ENCODE measurements around the gene CDON.

The CDON gene

DNA sequence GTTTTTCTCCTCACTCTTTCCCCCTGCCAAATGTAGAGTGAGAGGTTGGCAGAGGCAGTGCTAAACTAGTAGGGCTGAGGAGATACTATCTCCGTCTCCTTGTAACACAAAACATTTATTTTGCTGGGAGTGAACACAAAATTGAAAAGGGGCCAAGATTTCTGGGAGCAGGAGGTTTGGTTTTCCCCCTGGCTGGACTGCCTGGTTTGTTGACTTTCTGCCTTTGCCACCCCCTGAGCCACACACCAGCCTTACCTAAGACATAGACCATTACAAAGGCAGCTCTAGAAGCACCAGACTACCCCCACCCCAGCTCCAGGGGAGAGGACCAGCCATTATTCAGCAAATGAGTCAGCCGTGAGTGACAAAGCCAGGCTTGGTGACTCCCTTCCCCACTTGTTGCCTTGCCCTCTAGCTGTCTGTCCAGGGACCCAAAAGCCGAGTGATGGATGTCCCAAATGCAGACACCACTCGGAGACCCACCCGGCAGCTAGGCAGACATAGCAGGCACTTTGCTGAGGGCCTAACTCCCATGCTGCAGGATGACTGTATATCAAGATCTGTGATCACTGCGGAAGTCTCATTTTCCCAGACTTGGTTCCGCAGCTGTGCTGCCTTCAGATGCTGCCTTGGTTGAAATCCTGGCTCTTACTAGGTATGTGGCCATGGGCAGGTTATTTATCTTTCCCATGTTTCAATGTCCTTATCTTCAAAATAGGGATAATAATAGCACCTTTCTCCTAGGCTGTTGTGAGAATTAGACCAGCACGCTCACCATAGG lies 17.7 kb upstream of the CDON start:
- no peaks in the 10 kb centered on the region for H3K9me2 ChIP-seq (replicated peaks; ENCODE audit: control insufficient read depth, low read length)
- H3K4me3 ChIP-seq (ENCODE audit: low read length): no peak overlapping the region
- H4K20me1 ChIP-seq (ENCODE audit: control insufficient read depth, insufficient read depth, low read depth, low read length): no peaks in the 10 kb centered on the region
- H3K36me3 ChIP-seq (ENCODE audit: control insufficient read depth, low read length): no peaks in the 10 kb centered on the region
- H3K9me3 ChIP-seq (ENCODE audit: control insufficient read depth, insufficient read depth, low read length): no peaks in the 10 kb centered on the region
- H3K27ac ChIP-seq (ENCODE audit: low read depth, low read length): no peak overlapping the region
- no peaks in the 10 kb centered on the region for H3K79me2 ChIP-seq (ENCODE audit: control insufficient read depth, low read length)
- no peaks in the 10 kb centered on the region for H3F3A ChIP-seq (ENCODE audit: control insufficient read depth, insufficient read depth)
- TF ChIP-seq CTCF (IDR thresholded peaks at IDR 0.05; ENCODE audit: low read depth, low read length, poor library complexity, severe bottlenecking): no peak
- no peak for TF ChIP-seq EZH2phosphoT487 (IDR thresholded peaks at IDR 0.05; ENCODE audit: borderline replicate concordance, low read length)
- no peak overlapping the region for H3K4me2 ChIP-seq (ENCODE audit: low read length)
- no peaks in the 10 kb centered on the region for H3K4me1 ChIP-seq (ENCODE audit: control insufficient read depth, low read length)
- H3K27me3 ChIP-seq (ENCODE audit: control insufficient read depth, low read length): peaks cover 3% of the 10 kb centered on the region; the same call in 1 of the 2 replicates

GRCh38 chr11:126079621-126080124 lies 17.0 kb upstream of the CDON start:
- H3K27me3 ChIP-seq (ENCODE audit: control insufficient read depth, low read length): peaks cover 3% of the 10 kb centered on the region; the same call in 1 of the 2 replicates
- no peaks in the 10 kb centered on the region for H3K36me3 ChIP-seq (ENCODE audit: control insufficient read depth, low read length)
- TF ChIP-seq EZH2phosphoT487 (IDR thresholded peaks at IDR 0.05; ENCODE audit: borderline replicate concordance, low read length) (no peak), CTCF (IDR thresholded peaks at IDR 0.05; ENCODE audit: low read depth, low read length, poor library complexity, severe bottlenecking) (no peak)
- H3K27ac ChIP-seq (ENCODE audit: low read depth, low read length): no peak overlapping the region
- no peaks in the 10 kb centered on the region for H3K79me2 ChIP-seq (ENCODE audit: control insufficient read depth, low read length)
- no peaks in the 10 kb centered on the region for H3K9me2 ChIP-seq (replicated peaks; ENCODE audit: control insufficient read depth, low read length)
- no peaks in the 10 kb centered on the region for H3K9me3 ChIP-seq (ENCODE audit: control insufficient read depth, insufficient read depth, low read length)
- H3F3A ChIP-seq (ENCODE audit: control insufficient read depth, insufficient read depth): no peaks in the 10 kb centered on the region
- H3K4me3 ChIP-seq (ENCODE audit: low read length): no peak overlapping the region
- no peaks in the 10 kb centered on the region for H4K20me1 ChIP-seq (ENCODE audit: control insufficient read depth, insufficient read depth, low read depth, low read length)
- no peak overlapping the region for H3K4me2 ChIP-seq (ENCODE audit: low read length)
- H3K4me1 ChIP-seq (ENCODE audit: control insufficient read depth, low read length): no peaks in the 10 kb centered on the region

DNA sequence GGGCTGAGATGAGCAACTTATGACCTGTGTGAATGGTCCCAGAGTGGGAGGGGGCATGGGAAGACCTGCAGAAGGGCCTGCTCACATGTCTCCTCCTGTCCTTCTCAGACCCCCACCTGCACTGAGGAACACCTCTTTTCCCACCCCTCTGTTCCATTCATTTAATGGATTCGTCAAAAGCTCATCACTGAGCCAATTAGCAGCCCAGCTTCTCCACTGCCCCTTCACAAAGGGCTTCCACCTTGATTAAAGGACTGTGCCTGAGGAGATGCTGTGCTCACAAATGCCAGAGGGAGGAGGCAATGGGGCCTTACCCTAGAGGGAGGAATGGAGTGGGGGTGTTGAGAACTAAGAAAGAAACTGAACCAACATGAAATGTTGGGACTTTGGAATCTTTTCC lies 14.0 kb upstream of the CDON start:
- H4K20me1 ChIP-seq (ENCODE audit: control insufficient read depth, insufficient read depth, low read depth, low read length): no peaks in the 10 kb centered on the region
- H3K4me2 ChIP-seq (ENCODE audit: low read length): no peak overlapping the region
- no peaks in the 10 kb centered on the region for H3K9me2 ChIP-seq (replicated peaks; ENCODE audit: control insufficient read depth, low read length)
- H3K4me3 ChIP-seq (ENCODE audit: low read length): no peak overlapping the region
- TF ChIP-seq CTCF (IDR thresholded peaks at IDR 0.05; ENCODE audit: low read depth, low read length, poor library complexity, severe bottlenecking) (no peak), EZH2phosphoT487 (IDR thresholded peaks at IDR 0.05; ENCODE audit: borderline replicate concordance, low read length) (no peak)
- no peaks in the 10 kb centered on the region for H3K79me2 ChIP-seq (ENCODE audit: control insufficient read depth, low read length)
- H3K27ac ChIP-seq (ENCODE audit: low read depth, low read length): no peak overlapping the region
- no peaks in the 10 kb centered on the region for H3K4me1 ChIP-seq (ENCODE audit: control insufficient read depth, low read length)
- H3K36me3 ChIP-seq (ENCODE audit: control insufficient read depth, low read length): no peaks in the 10 kb centered on the region
- no peaks in the 10 kb centered on the region for H3K9me3 ChIP-seq (ENCODE audit: control insufficient read depth, insufficient read depth, low read length)
- H3K27me3 ChIP-seq (ENCODE audit: control insufficient read depth, low read length): peaks cover 19% of the 10 kb centered on the region
- no peaks in the 10 kb centered on the region for H3F3A ChIP-seq (ENCODE audit: control insufficient read depth, insufficient read depth)

Measured in DOHH2 (cell line).